ENCODE results near the gene SCMH1.

DNA sequence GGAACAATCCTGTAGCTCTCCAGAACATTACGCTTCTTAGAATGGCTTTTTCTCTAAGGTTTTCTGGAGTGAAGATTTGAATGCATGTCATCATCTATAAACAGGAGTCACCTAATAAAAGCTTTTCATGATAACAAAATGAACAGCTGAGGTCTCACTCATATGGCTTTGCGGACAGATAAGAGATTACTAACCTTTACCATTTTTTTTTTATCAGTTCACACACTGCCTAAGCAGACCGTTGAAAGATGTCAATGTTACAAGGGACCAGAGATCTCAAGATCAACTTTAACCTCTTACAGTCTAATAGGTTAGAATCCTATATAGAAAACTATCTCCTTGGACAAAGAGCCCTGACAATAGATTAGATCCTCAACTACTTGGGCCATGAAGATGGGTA, 41.4 kb downstream of the SCMH1 start:
- TF ChIP-seq, protein P1, sequence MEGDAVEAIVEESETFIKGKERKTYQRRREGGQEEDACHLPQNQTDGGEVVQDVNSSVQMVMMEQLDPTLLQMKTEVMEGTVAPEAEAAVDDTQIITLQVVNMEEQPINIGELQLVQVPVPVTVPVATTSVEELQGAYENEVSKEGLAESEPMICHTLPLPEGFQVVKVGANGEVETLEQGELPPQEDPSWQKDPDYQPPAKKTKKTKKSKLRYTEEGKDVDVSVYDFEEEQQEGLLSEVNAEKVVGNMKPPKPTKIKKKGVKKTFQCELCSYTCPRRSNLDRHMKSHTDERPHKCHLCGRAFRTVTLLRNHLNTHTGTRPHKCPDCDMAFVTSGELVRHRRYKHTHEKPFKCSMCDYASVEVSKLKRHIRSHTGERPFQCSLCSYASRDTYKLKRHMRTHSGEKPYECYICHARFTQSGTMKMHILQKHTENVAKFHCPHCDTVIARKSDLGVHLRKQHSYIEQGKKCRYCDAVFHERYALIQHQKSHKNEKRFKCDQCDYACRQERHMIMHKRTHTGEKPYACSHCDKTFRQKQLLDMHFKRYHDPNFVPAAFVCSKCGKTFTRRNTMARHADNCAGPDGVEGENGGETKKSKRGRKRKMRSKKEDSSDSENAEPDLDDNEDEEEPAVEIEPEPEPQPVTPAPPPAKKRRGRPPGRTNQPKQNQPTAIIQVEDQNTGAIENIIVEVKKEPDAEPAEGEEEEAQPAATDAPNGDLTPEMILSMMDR (IDR thresholded peaks at IDR 0.05; ENCODE audit: insufficient read depth, low read length, poor library complexity, severe bottlenecking) = no peak
- TF ChIP-seq EZH2phosphoT487 (conservative IDR thresholded peaks at IDR 0.05; ENCODE audit: low read length) = no peak
